Mucosa of gallbladder (tissue), 1 donor: Measurements from ENCODE around the gene KLHDC3. TPM values are rescaled to one million over a fixed set of nuclear protein-coding genes. Genes with fewer than 3 reads are reported as not detected.

ENCODE experiments used
- DNase-seq: peaks from one replicate; pipeline ENCODE4 v3.0.0-alpha.2; 2020; ENCODE audit warnings: low spot score
- total RNA-seq: library from RNA; stranded (reverse); gene quantifications from one replicate; pipeline ENCODE4 v1.2.1, GENCODE V29; 2021
- donor health status: DM: no; HTN: no; CAD: no.

KLHDC3 gene
- 93.8 TPM for total RNA-seq

GRCh38 chr6:43013843-43014433 lies at the start of gene KLHDC3, which contains the start of gene MEA1:
TSS of gene KLHDC3 (plus strand) at chr6:43014249. CDS start at chr6:43017193, 2,944 bp downstream.
TSS of gene MEA1 (minus strand) at chr6:43013946. CDS start at chr6:43013813, 133 bp downstream.
- DNase-seq = peak; percentile 99

GRCh38 chr6:42966571-42966970 lies 47.5 kb upstream of the KLHDC3 start:
- no peak for DNase-seq

- no peak for DNase-seq
Observed at GRCh38 chr6:42967228-42967627, 46.8 kb upstream of the KLHDC3 start.

- no peak for DNase-seq
Observed at GRCh38 chr6:42968126-42968701, 45.8 kb upstream of the KLHDC3 start.

- no peak for DNase-seq
Observed at GRCh38 chr6:42968783-42969182, 45.3 kb upstream of the KLHDC3 start.

GRCh38 chr6:42969431-42969830 lies 44.6 kb upstream of the KLHDC3 start:
- no peak for DNase-seq

- no peak for DNase-seq
Observed at GRCh38 chr6:42969934-42970333, 44.1 kb upstream of the KLHDC3 start.

- DNase-seq = no peak
Observed at GRCh38 chr6:42970871-42971612, 43.0 kb upstream of the KLHDC3 start.

- no peak for DNase-seq
Observed at GRCh38 chr6:42971746-42972327, 42.2 kb upstream of the KLHDC3 start.

- no peak for DNase-seq
Observed at GRCh38 chr6:42973926-42974325, 40.1 kb upstream of the KLHDC3 start.

GRCh38 chr6:42974919-42975505 lies 39.0 kb upstream of the KLHDC3 start:
- no peak for DNase-seq

GRCh38 chr6:42978487-42978838 lies 35.6 kb upstream of the KLHDC3 start:
- no peak for DNase-seq

GRCh38 chr6:42978839-42979522 lies 35.1 kb upstream of the KLHDC3 start, which contains the start of gene PEX6:
TSS of gene PEX6 (minus strand) at chr6:42979181. CDS start at chr6:42979150, 31 bp downstream.
- peak; percentile 86 for DNase-seq

- no peak for DNase-seq
Observed at GRCh38 chr6:42979523-42980177, 34.4 kb upstream of the KLHDC3 start.

- DNase-seq = no peak
Observed at GRCh38 chr6:42981836-42982235, 32.2 kb upstream of the KLHDC3 start.

GRCh38 chr6:42984001-42984923 lies 29.8 kb upstream of the KLHDC3 start, which contains the start of gene PPP2R5D:
TSS of gene PPP2R5D (plus strand) at chr6:42984570. CDS start at chr6:42984678, 108 bp downstream.
- peak; percentile 99 for DNase-seq

- no peak for DNase-seq
Observed at GRCh38 chr6:42984924-42985475, 29.0 kb upstream of the KLHDC3 start.

- no peak for DNase-seq
Observed at GRCh38 chr6:42987533-42988451, 26.3 kb upstream of the KLHDC3 start.
